K562 (cell line): ENCODE measurements around the gene PRRT2. TPM values are rescaled to one million over a fixed set of nuclear protein-coding genes. Genes with fewer than 3 reads are reported as not detected.

Source experiments
- CBX3 ChIP-seq, 2 experiments: IDR thresholded peaks; 1 replicate in 1 of 2; 2 replicates in 1 of 2; pipeline ENCODE4 v1.6.1; 2012; ENCODE audit warnings: inconsistent platforms in 2 of 2, low read length in 2 of 2, borderline replicate concordance in 1 of 2, control low read depth in 1 of 2
- FOS ChIP-seq: IDR thresholded peaks from 3 replicates; pipeline ENCODE4 v1.6.1; 2011; ENCODE audit not compliant: insufficient read length; ENCODE audit errors: extremely low read depth
- HMG20B ChIP-seq: fragments of 250-450 bp; sonication (Bioruptor Pico); IDR thresholded peaks from 2 replicates; pipeline ENCODE4 v1.5.0; 2021; ENCODE audit warnings: mild to moderate bottlenecking
- HNRNPL ChIP-seq: fragments of 200-400 bp; formaldehyde crosslinking; IDR thresholded peaks from 2 replicates; pipeline ENCODE4 v1.6.1; 2017; ENCODE audit warnings: low read depth, mild to moderate bottlenecking, low read length
- MAFG ChIP-seq: fragments of 450-650 bp; conservative IDR thresholded peaks from 2 replicates; pipeline ENCODE4 v1.6.1; 2016; ENCODE audit warnings: missing genetic modification characterization, missing compliant biosample characterization
- NFE2L1 ChIP-seq: fragments of 450-650 bp; IDR thresholded peaks from 2 replicates; pipeline ENCODE4 v1.6.1; 2016; ENCODE audit warnings: missing genetic modification characterization, low read depth, mild to moderate bottlenecking, missing compliant biosample characterization, moderate library complexity, borderline replicate concordance
- NR2C2 ChIP-seq, 2 experiments: fragments of 200-800 bp in 1 of 2; sonication (Bioruptor generic) in 1 of 2; sonication (generic) in 1 of 2; formaldehyde crosslinking in 1 of 2; IDR thresholded peaks; 2 replicates each; pipeline versions ENCODE4 v1.6.1 to v1.8.0; 2016 to 2022; ENCODE audit warnings: mild to moderate bottlenecking in 1 of 2, missing compliant biosample characterization in 1 of 2, missing genetic modification characterization in 1 of 2, missing genetic modification reagents in 1 of 2
- PRPF4 ChIP-seq: fragments of 200-400 bp; formaldehyde crosslinking; IDR thresholded peaks from one replicate; pipeline ENCODE4 v1.6.1; 2017; ENCODE audit warnings: low read length, low read depth, mild to moderate bottlenecking; ENCODE audit not compliant: insufficient read depth, poor library complexity, severe bottlenecking
- RAD21 ChIP-seq, 2 experiments: fragments of 250-450 bp in 1 of 2; fragments of 450-650 bp in 1 of 2; sonication (Bioruptor Pico) in 1 of 2; formaldehyde crosslinking in 1 of 2; IDR thresholded peaks in 1 of 2; conservative IDR thresholded peaks in 1 of 2; 2 replicates each; pipeline versions ENCODE4 v1.4.0 to v1.8.0; 2020 to 2022; ENCODE audit warnings: mild to moderate bottlenecking in 2 of 2, moderate library complexity in 1 of 2
- SMAD1 ChIP-seq: fragments of 150-350 bp; IDR thresholded peaks from 2 replicates; pipeline ENCODE4 v1.6.1; 2014; ENCODE audit warnings: low read length, low read depth; ENCODE audit not compliant: partially characterized antibody
- SREBF1 ChIP-seq: fragments of 150-350 bp; IDR thresholded peaks from 2 replicates; pipeline ENCODE4 v1.6.1; 2014; ENCODE audit warnings: antibody characterized with exemption, low read depth, low read length, borderline replicate concordance
- SUPT5H ChIP-seq: fragments of 450-650 bp; IDR thresholded peaks from 2 replicates; pipeline ENCODE4 v1.6.1; 2016
- ZFP1 ChIP-seq: fragments of 450-650 bp; formaldehyde crosslinking; IDR thresholded peaks from 2 replicates; pipeline ENCODE4 v1.4.0; 2020; ENCODE audit warnings: mild to moderate bottlenecking, mixed read lengths
- ZNF41 ChIP-seq: fragments of 250-450 bp; sonication (Bioruptor Pico); conservative IDR thresholded peaks from 2 replicates; pipeline ENCODE4 v1.4.0; 2020; ENCODE audit warnings: mild to moderate bottlenecking
- polyA plus RNA-seq, 8 experiments: library from polyadenylated mRNA; depleted of rRNA in 4 of 8; stranded (reverse) in 5 of 8; unstranded in 3 of 8; fragments of >200 nt; fragmentation: Nextera tagmentation in 2 of 8; fragmentation: Illumina TruSeq in 1 of 8; extraction: Ambion mirVana in 2 of 8; extraction: Trizol in 1 of 8; gene quantifications; 2 replicates each; pipeline versions ENCODE4 v1.2.1 to v1.2.3, GENCODE V29; 2011 to 2014; ENCODE audit warnings: inconsistent platforms in 1 of 8, missing spikeins in 1 of 8
- total RNA-seq, 7 experiments: library from RNA; depleted of rRNA in 6 of 7; stranded (reverse); fragments of >200 nt in 6 of 7; fragmentation: Illumina TruSeq in 2 of 7; extraction: Trizol in 2 of 7; gene quantifications; 2 replicates each; pipeline versions ENCODE4 v1.2.1 to v1.2.3, GENCODE V29; 2011 to 2021; ENCODE audit warnings: low replicate concordance in 1 of 7
- TF ChIP-seq, protein P1 (sequence below): fragments of 250-450 bp; sonication (Bioruptor Pico); IDR thresholded peaks from 2 replicates; pipeline ENCODE4 v1.4.0; 2020
- TF ChIP-seq, protein P2 (sequence below): fragments of 450-650 bp; IDR thresholded peaks from 2 replicates; pipeline ENCODE4 v1.6.1; 2016; ENCODE audit warnings: missing biosample characterization, missing genetic modification characterization
- TF ChIP-seq, protein P3 (sequence below): sonication (generic); formaldehyde crosslinking; IDR thresholded peaks from 2 replicates; pipeline ENCODE4 v1.5.0; 2020; ENCODE audit warnings: missing genetic modification reagents
- TF ChIP-seq, protein P4 (sequence below): fragments of 450-650 bp; formaldehyde crosslinking; IDR thresholded peaks from 2 replicates; pipeline ENCODE4 v1.4.0; 2022; ENCODE audit warnings: missing genetic modification characterization

PRRT2 gene
- total and polyA plus RNA-seq, 9 of the 15 experiments (the other 6 are each of a cell fraction or from before 2014, with no cell fraction given) = 0.11 to 1.0 (median 0.42) TPM; not detected in 2

DNA sequence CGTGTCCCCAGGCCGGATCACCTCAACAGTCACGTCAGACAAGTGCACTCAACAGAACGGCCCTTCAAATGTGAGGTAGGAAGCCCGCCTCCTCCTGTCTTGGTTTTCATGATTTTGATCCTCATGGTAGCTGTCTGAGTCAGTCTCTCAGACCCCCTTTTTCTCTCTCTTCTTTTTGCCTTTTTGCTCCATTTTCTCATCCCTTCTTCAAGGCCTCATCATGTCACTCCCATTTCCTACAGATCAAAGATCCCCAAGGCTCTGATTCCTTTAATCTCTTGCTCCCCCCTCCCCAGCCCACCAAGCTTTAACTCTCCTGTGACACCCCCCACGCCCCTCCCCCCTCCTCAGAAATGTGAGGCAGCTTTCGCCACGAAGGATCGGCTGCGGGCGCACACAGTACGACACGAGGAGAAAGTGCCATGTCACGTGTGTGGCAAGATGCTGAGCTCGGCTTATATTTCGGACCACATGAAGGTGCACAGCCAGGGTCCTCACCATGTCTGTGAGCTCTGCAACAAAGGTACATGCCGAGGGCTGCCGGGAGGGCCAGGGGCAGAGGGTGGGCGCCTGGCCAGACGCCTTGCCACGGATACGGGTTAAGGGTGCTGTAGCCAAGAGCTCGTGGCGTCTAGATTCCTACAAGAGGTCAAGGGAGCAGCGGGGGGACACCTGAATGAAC lies 3.6 kb upstream of the PRRT2 start (continued):
- TF ChIP-seq NR2C2 (CRISPR knock-in tag; IDR thresholded peaks at IDR 0.05) (no peak), NR2C2 (tag; IDR thresholded peaks at IDR 0.05) (no peak), NFE2L1 (no peak), HMG20B (CRISPR knock-in tag) (no peak), SUPT5H (0 out of 2 replicates have a peak, but pooled peaks have one; percentile 21), PRPF4 (no peak), MAFG (tag) (peak; percentile 75), HNRNPL (no peak), ZFP1 (CRISPR knock-in tag) (no peak), SREBF1 (no peak), SMAD1 (no peak), CBX3 (IDR thresholded peaks at IDR 0.05; ENCODE audit: borderline replicate concordance in 1 of 2, low read length in 2 of 2) (no peak), ZNF41 (CRISPR knock-in tag) (no peak), FOS (no peak), RAD21 (CRISPR knock-in tag; conservative IDR thresholded peaks at IDR 0.05 in 1 of 2, IDR thresholded peaks at IDR 0.05 in 1 of 2) (no peak)
- TF ChIP-seq, protein P1, sequence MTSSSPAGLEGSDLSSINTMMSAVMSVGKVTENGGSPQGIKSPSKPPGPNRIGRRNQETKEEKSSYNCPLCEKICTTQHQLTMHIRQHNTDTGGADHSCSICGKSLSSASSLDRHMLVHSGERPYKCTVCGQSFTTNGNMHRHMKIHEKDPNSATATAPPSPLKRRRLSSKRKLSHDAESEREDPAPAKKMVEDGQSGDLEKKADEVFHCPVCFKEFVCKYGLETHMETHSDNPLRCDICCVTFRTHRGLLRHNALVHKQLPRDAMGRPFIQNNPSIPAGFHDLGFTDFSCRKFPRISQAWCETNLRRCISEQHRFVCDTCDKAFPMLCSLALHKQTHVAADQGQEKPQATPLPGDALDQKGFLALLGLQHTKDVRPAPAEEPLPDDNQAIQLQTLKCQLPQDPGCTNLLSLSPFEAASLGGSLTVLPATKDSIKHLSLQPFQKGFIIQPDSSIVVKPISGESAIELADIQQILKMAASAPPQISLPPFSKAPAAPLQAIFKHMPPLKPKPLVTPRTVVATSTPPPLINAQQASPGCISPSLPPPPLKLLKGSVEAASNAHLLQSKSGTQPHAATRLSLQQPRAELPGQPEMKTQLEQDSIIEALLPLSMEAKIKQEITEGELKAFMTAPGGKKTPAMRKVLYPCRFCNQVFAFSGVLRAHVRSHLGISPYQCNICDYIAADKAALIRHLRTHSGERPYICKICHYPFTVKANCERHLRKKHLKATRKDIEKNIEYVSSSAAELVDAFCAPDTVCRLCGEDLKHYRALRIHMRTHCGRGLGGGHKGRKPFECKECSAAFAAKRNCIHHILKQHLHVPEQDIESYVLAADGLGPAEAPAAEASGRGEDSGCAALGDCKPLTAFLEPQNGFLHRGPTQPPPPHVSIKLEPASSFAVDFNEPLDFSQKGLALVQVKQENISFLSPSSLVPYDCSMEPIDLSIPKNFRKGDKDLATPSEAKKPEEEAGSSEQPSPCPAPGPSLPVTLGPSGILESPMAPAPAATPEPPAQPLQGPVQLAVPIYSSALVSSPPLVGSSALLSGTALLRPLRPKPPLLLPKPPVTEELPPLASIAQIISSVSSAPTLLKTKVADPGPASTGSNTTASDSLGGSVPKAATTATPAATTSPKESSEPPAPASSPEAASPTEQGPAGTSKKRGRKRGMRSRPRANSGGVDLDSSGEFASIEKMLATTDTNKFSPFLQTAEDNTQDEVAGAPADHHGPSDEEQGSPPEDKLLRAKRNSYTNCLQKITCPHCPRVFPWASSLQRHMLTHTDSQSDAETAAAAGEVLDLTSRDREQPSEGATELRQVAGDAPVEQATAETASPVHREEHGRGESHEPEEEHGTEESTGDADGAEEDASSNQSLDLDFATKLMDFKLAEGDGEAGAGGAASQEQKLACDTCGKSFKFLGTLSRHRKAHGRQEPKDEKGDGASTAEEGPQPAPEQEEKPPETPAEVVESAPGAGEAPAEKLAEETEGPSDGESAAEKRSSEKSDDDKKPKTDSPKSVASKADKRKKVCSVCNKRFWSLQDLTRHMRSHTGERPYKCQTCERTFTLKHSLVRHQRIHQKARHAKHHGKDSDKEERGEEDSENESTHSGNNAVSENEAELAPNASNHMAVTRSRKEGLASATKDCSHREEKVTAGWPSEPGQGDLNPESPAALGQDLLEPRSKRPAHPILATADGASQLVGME (CRISPR knock-in tag) = no peak
- TF ChIP-seq, protein P2, sequence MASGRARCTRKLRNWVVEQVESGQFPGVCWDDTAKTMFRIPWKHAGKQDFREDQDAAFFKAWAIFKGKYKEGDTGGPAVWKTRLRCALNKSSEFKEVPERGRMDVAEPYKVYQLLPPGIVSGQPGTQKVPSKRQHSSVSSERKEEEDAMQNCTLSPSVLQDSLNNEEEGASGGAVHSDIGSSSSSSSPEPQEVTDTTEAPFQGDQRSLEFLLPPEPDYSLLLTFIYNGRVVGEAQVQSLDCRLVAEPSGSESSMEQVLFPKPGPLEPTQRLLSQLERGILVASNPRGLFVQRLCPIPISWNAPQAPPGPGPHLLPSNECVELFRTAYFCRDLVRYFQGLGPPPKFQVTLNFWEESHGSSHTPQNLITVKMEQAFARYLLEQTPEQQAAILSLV (tag) = no peak
- TF ChIP-seq, protein P3, sequence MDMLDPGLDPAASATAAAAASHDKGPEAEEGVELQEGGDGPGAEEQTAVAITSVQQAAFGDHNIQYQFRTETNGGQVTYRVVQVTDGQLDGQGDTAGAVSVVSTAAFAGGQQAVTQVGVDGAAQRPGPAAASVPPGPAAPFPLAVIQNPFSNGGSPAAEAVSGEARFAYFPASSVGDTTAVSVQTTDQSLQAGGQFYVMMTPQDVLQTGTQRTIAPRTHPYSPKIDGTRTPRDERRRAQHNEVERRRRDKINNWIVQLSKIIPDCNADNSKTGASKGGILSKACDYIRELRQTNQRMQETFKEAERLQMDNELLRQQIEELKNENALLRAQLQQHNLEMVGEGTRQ (CRISPR knock-in tag) = peak; percentile 49; the same call in 1 of the 2 replicates
- TF ChIP-seq, protein P4, sequence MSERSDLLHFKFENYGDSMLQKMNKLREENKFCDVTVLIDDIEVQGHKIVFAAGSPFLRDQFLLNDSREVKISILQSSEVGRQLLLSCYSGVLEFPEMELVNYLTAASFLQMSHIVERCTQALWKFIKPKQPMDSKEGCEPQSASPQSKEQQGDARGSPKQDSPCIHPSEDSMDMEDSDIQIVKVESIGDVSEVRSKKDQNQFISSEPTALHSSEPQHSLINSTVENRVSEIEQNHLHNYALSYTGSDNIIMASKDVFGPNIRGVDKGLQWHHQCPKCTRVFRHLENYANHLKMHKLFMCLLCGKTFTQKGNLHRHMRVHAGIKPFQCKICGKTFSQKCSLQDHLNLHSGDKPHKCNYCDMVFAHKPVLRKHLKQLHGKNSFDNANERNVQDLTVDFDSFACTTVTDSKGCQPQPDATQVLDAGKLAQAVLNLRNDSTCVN = no peak
